GM12878 (cell line): ENCODE measurements around the gene KCTD2. TPM values are rescaled to one million over a fixed set of nuclear protein-coding genes. Genes with fewer than 3 reads are reported as not detected.
"Not testable (repeated sequence)": the region's sequence is repeated elsewhere in the genome, so short reads cannot be mapped to it uniquely, and the experiment has no call there.

Experiments used
- ATAC-seq: fragments of 200-7000 bp; cut with Tn5 transposase; 3 replicates; pipeline ENCODE4 v1.9.1; 2020; ENCODE audit warnings: mild to moderate bottlenecking, moderate library complexity
- BruUV-seq: library from RNA; stranded (reverse); fragments of 400-500 nt; replicated peaks from 2 replicates; lab custom pipeline; 2021; lab: Mats Ljungman, UMichigan
- CTCF ChIA-PET: fragments of 300-600 bp; sonication (Branson Sonifier 250); formaldehyde crosslinking; extraction: SDS; loops from one replicate; lab custom pipeline; 2021; ENCODE audit warnings: inconsistent platforms; lab: Yijun Ruan, JAX
- POLR2A ChIA-PET: fragments of 350-600 bp; formaldehyde crosslinking; extraction: SDS; loops from one replicate; lab custom pipeline; 2021; ENCODE audit warnings: inconsistent platforms; lab: Charles Lee
- RAD21 ChIA-PET: fragments of 300-600 bp; sonication (Branson Sonifier 250); formaldehyde crosslinking; loops from one replicate; lab custom pipeline; 2023; ENCODE audit warnings: antibody characterized with exemption; ENCODE audit not compliant: unreplicated experiment; lab: Charles Lee
- SMC1A ChIA-PET: fragments of 300-600 bp; sonication (Branson Sonifier 250); formaldehyde crosslinking; loops from one replicate; lab custom pipeline; 2023; ENCODE audit not compliant: unreplicated experiment, uncharacterized antibody; lab: Charles Lee
- DNase-seq: peaks from one replicate; pipeline ENCODE4 v3.0.0-alpha.2; 2011; ENCODE audit warnings: low read depth, low spot score
- FAIRE-seq: peaks from 3 replicates; lab custom pipeline; 2011; peaks lifted over from hg19 to GRCh38; lab: Jason Lieb, UNC
- H2AFZ ChIP-seq: 2 replicates; pipeline ENCODE4 v1.6.0; 2011; ENCODE audit warnings: low read depth, low read length, control low read depth; ENCODE audit not compliant: control insufficient read depth
- H3K27ac ChIP-seq: 2 replicates; pipeline ENCODE4 v1.5.1; 2011; ENCODE audit warnings: control low read depth; ENCODE audit not compliant: control insufficient read depth, insufficient read depth
- H3K27me3 ChIP-seq, 2 experiments: replicated peaks in 1 of 2; 2 replicates each; pipeline versions ENCODE4 v1.6.0 to v1.6.1; 2011; ENCODE audit warnings: low read length in 1 of 2; ENCODE audit not compliant: control insufficient read depth in 2 of 2, insufficient read depth in 2 of 2
- H3K36me3 ChIP-seq, 2 experiments: 2 replicates each; pipeline ENCODE4 v1.5.1; 2011; ENCODE audit warnings: low read length in 1 of 2; ENCODE audit not compliant: control insufficient read depth in 2 of 2, insufficient read depth in 2 of 2
- H3K4me1 ChIP-seq: 2 replicates; pipeline ENCODE4 v1.6.1; 2011; ENCODE audit warnings: mild to moderate bottlenecking, low read length, moderate library complexity, mixed read lengths; ENCODE audit not compliant: control insufficient read depth, insufficient read depth
- H3K4me2 ChIP-seq: 2 replicates; pipeline ENCODE4 v1.6.0; 2011; ENCODE audit warnings: control low read depth; ENCODE audit not compliant: control insufficient read depth, insufficient read depth
- H3K4me3 ChIP-seq: fragments of 200-600 bp; sonication (generic); 2 replicates; pipeline ENCODE4 v1.5.1; 2016
- H3K79me2 ChIP-seq: 2 replicates; pipeline ENCODE4 v1.6.0; 2011; ENCODE audit warnings: low read length; ENCODE audit not compliant: control insufficient read depth, insufficient read depth
- H3K9ac ChIP-seq: 2 replicates; pipeline ENCODE4 v1.8.0; 2011; ENCODE audit warnings: low read length, control low read depth, mixed read lengths; ENCODE audit not compliant: control insufficient read depth, insufficient read depth
- H3K9me3 ChIP-seq: replicated peaks from 3 replicates; pipeline ENCODE4 v1.5.1; 2011; ENCODE audit warnings: mild to moderate bottlenecking, low read length; ENCODE audit not compliant: control insufficient read depth, insufficient read depth
- H4K20me1 ChIP-seq: 2 replicates; pipeline ENCODE4 v1.6.0; 2011; ENCODE audit not compliant: control insufficient read depth, insufficient read depth
- ATF7 ChIP-seq: fragments of 450-650 bp; IDR thresholded peaks from 2 replicates; pipeline ENCODE4 v1.6.1; 2016; ENCODE audit warnings: low read depth, mild to moderate bottlenecking
- CBX3 ChIP-seq: fragments of 200-600 bp; sonication (generic); IDR thresholded peaks from 2 replicates; pipeline ENCODE4 v1.6.1; 2016; ENCODE audit warnings: low read depth, borderline replicate concordance
- EZH2 ChIP-seq: IDR thresholded peaks from 2 replicates; pipeline ENCODE4 v1.6.1; 2012; ENCODE audit warnings: low read depth, mild to moderate bottlenecking, control low read depth, inconsistent platforms, low read length, borderline replicate concordance; ENCODE audit not compliant: control insufficient read depth
- GABPA ChIP-seq: IDR thresholded peaks from 2 replicates; pipeline ENCODE4 v1.6.1; 2014; ENCODE audit warnings: antibody characterized with exemption, low read depth, mild to moderate bottlenecking, inconsistent platforms
- MXI1 ChIP-seq: fragments of 150-350 bp; IDR thresholded peaks from 2 replicates; pipeline ENCODE4 v1.6.1; 2011; ENCODE audit warnings: low read depth, mild to moderate bottlenecking, inconsistent platforms, low read length, improper control_type of control experiment
- RB1 ChIP-seq: fragments of 450-650 bp; formaldehyde crosslinking; IDR thresholded peaks from 2 replicates; pipeline ENCODE4 v1.6.1; 2017; ENCODE audit warnings: mild to moderate bottlenecking, borderline replicate concordance
- SIX5 ChIP-seq: IDR thresholded peaks from 2 replicates; pipeline ENCODE4 v1.6.1; 2011; ENCODE audit warnings: mild to moderate bottlenecking, low read depth, low read length, moderate library complexity; ENCODE audit not compliant: severe bottlenecking
- SUPT20H ChIP-seq: IDR thresholded peaks from 2 replicates; pipeline ENCODE4 v1.6.1; 2011; ENCODE audit warnings: low read depth, mild to moderate bottlenecking, low read length, moderate library complexity, borderline replicate concordance; ENCODE audit not compliant: control insufficient read depth
- TARDBP ChIP-seq: IDR thresholded peaks from 2 replicates; pipeline ENCODE4 v1.6.1; 2016; ENCODE audit warnings: borderline replicate concordance
- TCF3 ChIP-seq: IDR thresholded peaks from 2 replicates; pipeline ENCODE4 v1.6.1; 2012; ENCODE audit warnings: low read depth, mild to moderate bottlenecking, low read length, borderline replicate concordance; ENCODE audit not compliant: insufficient read depth
- TCF7 ChIP-seq: IDR thresholded peaks from 2 replicates; pipeline ENCODE4 v1.6.1; 2014; ENCODE audit warnings: antibody characterized with exemption, borderline replicate concordance
- WGBS: methylation state at CpG from one replicate; pipeline ENCODE4 v1.1.6; 2016; ENCODE audit warnings: low lambda C conversion rate; ENCODE audit not compliant: insufficient replicate concordance, insufficient coverage; ENCODE audit errors: missing lambda C conversion rate; 5-methylcytosine and 5-hydroxymethylcytosine counted together
- in situ Hi-C: fragments of 300-500 bp; cut with MboI; formaldehyde crosslinking; loops from 9 replicates; pipeline ENCODE4 v1.14.3; 2018; ENCODE audit warnings: mixed read lengths
- intact Hi-C: fragments of 100-400 bp; cut with micrococcal nuclease; formaldehyde crosslinking; loops from one replicate; pipeline ENCODE4 v1.14.2; 2022; ENCODE audit not compliant: unreplicated experiment
- polyA plus RNA-seq, 11 experiments: library from polyadenylated mRNA; depleted of rRNA in 4 of 11; unstranded in 6 of 11; stranded (reverse) in 5 of 11; fragments of >200 nt; fragmentation: Nextera tagmentation in 4 of 11; fragmentation: Illumina TruSeq in 1 of 11; extraction: Ambion mirVana in 4 of 11; extraction: Trizol in 1 of 11; gene quantifications; 1 replicate in 1 of 11; 2 replicates in 10 of 11; pipeline versions ENCODE4 v1.2.1 to v1.2.3, GENCODE V29; 2011 to 2016; ENCODE audit warnings: inconsistent platforms in 2 of 11, missing spikeins in 2 of 11, low read depth in 1 of 11
- total RNA-seq, 4 experiments: library from RNA; depleted of rRNA in 3 of 4; stranded (reverse); fragments of >200 nt in 3 of 4; fragmentation: Illumina TruSeq in 1 of 4; extraction: Trizol in 1 of 4; gene quantifications; 2 replicates each; pipeline versions ENCODE4 v1.2.1 to v1.2.3, GENCODE V29; 2013 to 2021
- TF ChIP-seq, protein P1 (sequence below): IDR thresholded peaks from 2 replicates; pipeline ENCODE4 v1.6.1; 2012; ENCODE audit warnings: low read depth, low read length, improper control_type of control experiment

Gene KCTD2
- total and polyA plus RNA-seq, 10 of the 15 experiments (the other 5 are each of a cell fraction or from before 2014, with no cell fraction given): 1.5 to 27.5 (median 13.7) TPM

DNA sequence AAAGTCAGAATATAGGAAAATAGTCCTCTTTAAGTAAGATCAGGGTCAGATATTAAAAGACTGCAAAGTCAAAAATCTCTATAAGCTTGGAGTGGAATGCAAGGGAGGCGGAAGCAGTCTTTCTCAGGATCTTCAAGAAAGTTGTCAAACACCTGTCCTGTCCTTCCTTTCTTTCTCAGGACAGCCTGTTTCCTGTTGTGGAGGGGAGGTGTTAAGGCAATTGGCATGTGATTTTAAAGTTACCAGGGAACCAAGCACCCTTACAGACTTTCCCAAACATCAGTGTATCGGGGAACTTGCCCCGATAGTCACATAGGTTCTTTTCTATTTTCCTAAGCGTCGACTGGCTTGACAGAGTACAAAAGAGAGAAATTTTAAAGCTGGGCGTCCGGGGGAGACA, 2.3 kb upstream of the KCTD2 start:
- DNase-seq (no peak), FAIRE-seq (no peak), ATAC-seq (no peak)
- Histone ChIP-seq H3K27ac (no peak overlapping the region), H4K20me1 (no peaks in the 10 kb centered on the region), H3K4me1 (peaks cover 3% of the 10 kb centered on the region), H3K36me3 (peaks cover 0 to 8% of the 10 kb centered on the region in 2 experiments; a peak in 3 of 4 replicates), H3K27me3 (no peaks in the 10 kb centered on the region), H2AFZ (no peak overlapping the region), H3K4me3 (no peak overlapping the region), H3K79me2 (peaks cover 22% of the 10 kb centered on the region), H3K9ac (no peak overlapping the region), H3K4me2 (no peak overlapping the region; the same call in 1 of the 2 replicates), H3K9me3 (no peaks in the 10 kb centered on the region)
- intact Hi-C loops (no loop called here), in situ Hi-C loops (no loop called here)
- ChIA-PET POLR2A (no interaction called here), RAD21 (no interaction called here), CTCF (no interaction called here), SMC1A (no interaction called here)
- TF ChIP-seq RB1: no peak
- TF ChIP-seq EZH2: no peak
- no peak for TF ChIP-seq TARDBP
- TF ChIP-seq, protein P1, sequence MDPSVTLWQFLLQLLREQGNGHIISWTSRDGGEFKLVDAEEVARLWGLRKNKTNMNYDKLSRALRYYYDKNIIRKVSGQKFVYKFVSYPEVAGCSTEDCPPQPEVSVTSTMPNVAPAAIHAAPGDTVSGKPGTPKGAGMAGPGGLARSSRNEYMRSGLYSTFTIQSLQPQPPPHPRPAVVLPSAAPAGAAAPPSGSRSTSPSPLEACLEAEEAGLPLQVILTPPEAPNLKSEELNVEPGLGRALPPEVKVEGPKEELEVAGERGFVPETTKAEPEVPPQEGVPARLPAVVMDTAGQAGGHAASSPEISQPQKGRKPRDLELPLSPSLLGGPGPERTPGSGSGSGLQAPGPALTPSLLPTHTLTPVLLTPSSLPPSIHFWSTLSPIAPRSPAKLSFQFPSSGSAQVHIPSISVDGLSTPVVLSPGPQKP: no peak
- TF ChIP-seq ATF7: no peak
- no peak for TF ChIP-seq CBX3
- no peak for TF ChIP-seq GABPA
- TF ChIP-seq TCF7: no peak
- TF ChIP-seq SUPT20H: no peak
- no peak for TF ChIP-seq MXI1
- TF ChIP-seq SIX5: no peak
- no peak for TF ChIP-seq TCF3
- no TSS peak for BruUV-seq
- 91% methylated on average over 7 of the region's 7 CpGs for WGBS

DNA sequence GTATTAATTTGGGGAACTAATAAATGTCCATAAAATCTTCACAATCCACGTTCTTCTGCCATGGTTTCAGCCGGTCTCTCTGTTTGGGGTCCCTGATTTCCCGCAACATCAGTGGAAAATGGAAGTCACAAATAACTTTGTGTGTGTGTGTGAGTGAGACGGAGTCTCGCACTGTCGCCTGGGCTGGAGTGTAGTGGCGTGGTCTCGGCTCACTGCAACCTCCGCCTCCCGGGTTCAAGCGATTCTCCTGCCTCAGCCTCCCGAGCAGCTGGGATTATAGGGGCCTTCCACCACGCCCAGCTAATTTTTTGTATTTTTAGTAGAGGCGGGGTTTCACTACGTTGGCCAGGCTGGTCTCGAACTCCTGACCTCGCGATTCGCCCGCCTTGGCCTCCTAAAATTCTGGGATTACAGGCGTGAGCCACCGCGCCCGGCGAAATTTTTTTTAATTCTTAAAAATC, 1.0 kb upstream of the KCTD2 start:
- H3K9ac ChIP-seq: peak overlapping the region; percentile 78
- ChIA-PET CTCF (interaction anchor here (0.9 to 1.5 kb wide), 3 partner anchors 11 to 84 kb away, joined by 3 to 7 read pairs (median 4); no protein-coding TSS in a partner anchor), POLR2A (interaction anchor here (0.9 to 1.8 kb wide), 2 partner anchors 12 to 33 kb away, joined by 4 read pairs; no protein-coding TSS in a partner anchor), SMC1A (interaction anchor here (1.5 kb wide), 1 partner anchor 12 kb away, joined by 3 read pairs; no protein-coding TSS in a partner anchor), RAD21 (interaction anchor here (0.5 to 4.3 kb wide), 2 partner anchors 85 to 371 kb away, joined by 3 to 22 read pairs; no protein-coding TSS in a partner anchor)
- DNase-seq, intact Hi-C loops, H3K27me3 ChIP-seq, ATAC-seq, BruUV-seq, H4K20me1 ChIP-seq, H3K4me1 ChIP-seq, H3K36me3 ChIP-seq, in situ Hi-C loops, H3K9me3 ChIP-seq, FAIRE-seq: not testable (repeated sequence)
- H3K4me3 ChIP-seq: peak overlapping the region; percentile 97
- H3K79me2 ChIP-seq: peaks cover 22% of the 10 kb centered on the region
- H2AFZ ChIP-seq: peak overlapping the region; percentile 67; the same call in 1 of the 2 replicates
- H3K27ac ChIP-seq: peak overlapping the region; percentile 71
- 9% methylated on average over 25 of the region's 25 CpGs for WGBS
- H3K4me2 ChIP-seq: peak overlapping the region; percentile 65
